HEK293 (cell line): ENCODE measurements around the gene ERO1B.

Source experiments
- FEZF1 ChIP-seq: fragments of 450-650 bp; formaldehyde crosslinking; IDR thresholded peaks from 2 replicates; pipeline ENCODE4 v1.5.1; 2016; ENCODE audit warnings: missing biosample characterization, missing genetic modification characterization
- GLIS2 ChIP-seq: fragments of 450-650 bp; formaldehyde crosslinking; IDR thresholded peaks from 2 replicates; pipeline ENCODE4 v1.5.1; 2016; ENCODE audit warnings: missing biosample characterization, missing genetic modification characterization
- HIC1 ChIP-seq: fragments of 450-650 bp; formaldehyde crosslinking; IDR thresholded peaks from 2 replicates; pipeline ENCODE4 v1.5.1; 2016; ENCODE audit warnings: missing biosample characterization, missing genetic modification characterization
- KLF17 ChIP-seq: fragments of 450-650 bp; formaldehyde crosslinking; IDR thresholded peaks from 2 replicates; pipeline ENCODE4 v1.5.1; 2016; ENCODE audit warnings: missing biosample characterization, missing genetic modification characterization
- MZF1 ChIP-seq: fragments of 450-650 bp; formaldehyde crosslinking; IDR thresholded peaks from 2 replicates; pipeline ENCODE4 v1.5.1; 2017; ENCODE audit warnings: missing biosample characterization, missing genetic modification characterization, borderline replicate concordance
- SCRT1 ChIP-seq: fragments of 450-650 bp; formaldehyde crosslinking; IDR thresholded peaks from 2 replicates; pipeline ENCODE4 v1.5.1; 2016; ENCODE audit warnings: missing biosample characterization, missing genetic modification characterization, borderline replicate concordance
- SCRT2 ChIP-seq: fragments of 450-650 bp; formaldehyde crosslinking; IDR thresholded peaks from 2 replicates; pipeline ENCODE4 v1.5.1; 2016; ENCODE audit warnings: missing biosample characterization, missing genetic modification characterization
- SP7 ChIP-seq: fragments of 450-650 bp; formaldehyde crosslinking; IDR thresholded peaks from 2 replicates; pipeline ENCODE4 v1.5.1; 2016; ENCODE audit warnings: missing biosample characterization, missing genetic modification characterization
- ZBTB11 ChIP-seq: fragments of 450-650 bp; formaldehyde crosslinking; conservative IDR thresholded peaks from 2 replicates; pipeline ENCODE4 v1.5.1; 2016; ENCODE audit warnings: low read depth, missing biosample characterization, missing genetic modification characterization
- ZBTB17 ChIP-seq: fragments of 450-650 bp; formaldehyde crosslinking; IDR thresholded peaks from 2 replicates; pipeline ENCODE4 v1.5.1; 2016; ENCODE audit warnings: missing biosample characterization, missing genetic modification characterization
- ZBTB20 ChIP-seq: fragments of 450-650 bp; formaldehyde crosslinking; IDR thresholded peaks from 2 replicates; pipeline ENCODE4 v1.5.1; 2016; ENCODE audit warnings: missing biosample characterization, missing genetic modification characterization
- ZEB2 ChIP-seq: fragments of 450-650 bp; formaldehyde crosslinking; IDR thresholded peaks from 2 replicates; pipeline ENCODE4 v1.5.1; 2016; ENCODE audit warnings: missing biosample characterization, missing genetic modification characterization
- ZIC2 ChIP-seq: fragments of 450-650 bp; formaldehyde crosslinking; IDR thresholded peaks from 2 replicates; pipeline ENCODE4 v1.5.1; 2016; ENCODE audit warnings: missing biosample characterization, missing genetic modification characterization
- ZNF10 ChIP-seq: fragments of 450-650 bp; formaldehyde crosslinking; IDR thresholded peaks from 2 replicates; pipeline ENCODE4 v1.5.1; 2017; ENCODE audit warnings: missing biosample characterization, missing genetic modification characterization
- ZNF184 ChIP-seq: fragments of 450-650 bp; IDR thresholded peaks from 2 replicates; pipeline ENCODE4 v1.5.1; 2018; ENCODE audit warnings: missing biosample characterization, mild to moderate bottlenecking, missing genetic modification characterization
- ZNF335 ChIP-seq: fragments of 450-650 bp; formaldehyde crosslinking; conservative IDR thresholded peaks from 2 replicates; pipeline ENCODE4 v1.5.1; 2016; ENCODE audit warnings: missing biosample characterization, missing genetic modification characterization
- ZNF423 ChIP-seq: fragments of 450-650 bp; formaldehyde crosslinking; IDR thresholded peaks from 2 replicates; pipeline ENCODE4 v1.5.1; 2016; ENCODE audit warnings: missing biosample characterization, missing genetic modification characterization
- ZNF513 ChIP-seq: fragments of 450-650 bp; IDR thresholded peaks from 2 replicates; pipeline ENCODE4 v1.5.1; 2018; ENCODE audit warnings: missing biosample characterization, missing genetic modification characterization
- ZNF660 ChIP-seq: fragments of 450-650 bp; IDR thresholded peaks from 2 replicates; pipeline ENCODE4 v1.5.1; 2018; ENCODE audit warnings: missing biosample characterization, mild to moderate bottlenecking, missing genetic modification characterization
- ZXDB ChIP-seq: fragments of 450-650 bp; formaldehyde crosslinking; IDR thresholded peaks from 2 replicates; pipeline ENCODE4 v1.5.1; 2016; ENCODE audit warnings: missing biosample characterization, missing genetic modification characterization

The ERO1B gene

GRCh38 chr1:236301080-236301957 is 19.6 kb upstream of the ERO1B start (continued):
- TF ChIP-seq GLIS2 (tag by site-specific recombination): peak; percentile 20; the same call in 1 of the 2 replicates
- TF ChIP-seq ZBTB17 (tag by site-specific recombination): peak; percentile 89
- peak; percentile 97 for TF ChIP-seq ZNF335 (tag by site-specific recombination)
- peak; percentile 72; the same call in 1 of the 2 replicates for TF ChIP-seq SCRT2
- no peak for TF ChIP-seq ZNF423 (tag by site-specific recombination)
- TF ChIP-seq HIC1 (tag by site-specific recombination): peak; percentile 55; the same call in 1 of the 2 replicates
- peak; percentile 100 for TF ChIP-seq MZF1 (tag by site-specific recombination)
- no peak for TF ChIP-seq ZNF184
- peak; percentile 47; the same call in 1 of the 2 replicates for TF ChIP-seq SP7 (tag by site-specific recombination)
- TF ChIP-seq ZNF660: 0 out of 2 replicates have a peak, but pooled peaks have one; percentile 46
- TF ChIP-seq ZNF10: 0 out of 2 replicates have a peak, but pooled peaks have one; percentile 19
- TF ChIP-seq SCRT1: 0 out of 2 replicates have a peak, but pooled peaks have one; percentile 29
- no peak; the same call in 1 of the 2 replicates for TF ChIP-seq ZXDB (tag by site-specific recombination)
- TF ChIP-seq ZIC2 (tag by site-specific recombination): peak; percentile 90
- no peak for TF ChIP-seq ZNF513
- TF ChIP-seq ZBTB20 (tag by site-specific recombination): peak; percentile 44
- peak; percentile 19; the same call in 1 of the 2 replicates for TF ChIP-seq FEZF1 (tag by site-specific recombination)
- TF ChIP-seq KLF17: no peak
- peak; percentile 39; the same call in 1 of the 2 replicates for TF ChIP-seq ZBTB11 (tag by site-specific recombination)
- TF ChIP-seq ZEB2: peak; percentile 37; the same call in 1 of the 2 replicates
